ENCODE measurements around the gene SRY.
"Not testable (repeated sequence)": the region's sequence is repeated elsewhere in the genome, so short reads cannot be mapped to it uniquely, and the experiment has no call there.

The SRY gene

GRCh38 chrY:2787600-2787999 is at the start of gene SRY:
Gene SRY (minus strand): TSS chrY:2787682. CDS start chrY:2787603, 79 bp downstream.
- DNase-seq = no peak

GRCh38 chrY:2837078-2837477 is 49.6 kb upstream of the SRY start:
- DNase-seq = no peak

- no peak for DNase-seq
These were observed 47.7 kb upstream of the SRY start for GRCh38 chrY:2835230-2835629.

GRCh38 chrY:2828497-2828896 is 41.0 kb upstream of the SRY start:
- no peak for DNase-seq

GRCh38 chrY:2824471-2824870 is 37.0 kb upstream of the SRY start:
- no peak for DNase-seq

GRCh38 chrY:2817146-2817896 is 29.8 kb upstream of the SRY start:
- DNase-seq = not testable (repeated sequence)

- peak; percentile 22 for DNase-seq
These were observed 12.8 kb upstream of the SRY start for GRCh38 chrY:2800246-2800645.

GRCh38 chrY:2797991-2798390 is 10.5 kb upstream of the SRY start:
- no peak for DNase-seq

- DNase-seq = no peak
These were observed 9.6 kb upstream of the SRY start for GRCh38 chrY:2796977-2797523.

- DNase-seq = no peak
These were observed 2.3 kb upstream of the SRY start for GRCh38 chrY:2789756-2790155.

- peak; percentile 3 for DNase-seq
These were observed 488 bp downstream of the SRY start for GRCh38 chrY:2786876-2787512.
